ENCODE data around the gene INAFM2.

The INAFM2 gene

GRCh38 chr15:40363611-40364010 is 40.1 kb downstream of the INAFM2 start:
- TF ChIP-seq TAF1 (IDR thresholded peaks at IDR 0.05; ENCODE audit: borderline replicate concordance, insufficient read depth, low read length) = no peak
- no peak for TF ChIP-seq SIN3A (IDR thresholded peaks at IDR 0.05; ENCODE audit: borderline replicate concordance, insufficient read depth, low read length)
- no peak for TF ChIP-seq FOXP2 (optimal IDR thresholded peaks at IDR 0.05; ENCODE audit: borderline replicate concordance, extremely low read depth, extremely low read length, insufficient read depth)
- TF ChIP-seq POLR2AphosphoS5 (IDR thresholded peaks at IDR 0.05; ENCODE audit: low read depth, low read length) = no peak
- no peak for TF ChIP-seq REST (IDR thresholded peaks at IDR 0.05; ENCODE audit: insufficient read depth in 1 of 2, low read depth in 2 of 2, low read length in 2 of 2)

GRCh38 chr15:40364251-40364650 is 40.8 kb downstream of the INAFM2 start:
- no peak for TF ChIP-seq REST (IDR thresholded peaks at IDR 0.05; ENCODE audit: insufficient read depth in 1 of 2, low read depth in 2 of 2, low read length in 2 of 2)
- TF ChIP-seq TAF1 (IDR thresholded peaks at IDR 0.05; ENCODE audit: borderline replicate concordance, insufficient read depth, low read length) = no peak
- TF ChIP-seq SIN3A (IDR thresholded peaks at IDR 0.05; ENCODE audit: borderline replicate concordance, insufficient read depth, low read length) = no peak
- no peak for TF ChIP-seq FOXP2 (optimal IDR thresholded peaks at IDR 0.05; ENCODE audit: borderline replicate concordance, extremely low read depth, extremely low read length, insufficient read depth)

GRCh38 chr15:40365016-40365415 is 41.5 kb downstream of the INAFM2 start:
- TF ChIP-seq TAF1 (IDR thresholded peaks at IDR 0.05; ENCODE audit: borderline replicate concordance, insufficient read depth, low read length) = no peak
- TF ChIP-seq SIN3A (IDR thresholded peaks at IDR 0.05; ENCODE audit: borderline replicate concordance, insufficient read depth, low read length) = no peak
- no peak for TF ChIP-seq REST (IDR thresholded peaks at IDR 0.05; ENCODE audit: insufficient read depth in 1 of 2, low read depth in 2 of 2, low read length in 2 of 2)
- no peak for TF ChIP-seq POLR2AphosphoS5 (IDR thresholded peaks at IDR 0.05; ENCODE audit: low read depth, low read length)
- TF ChIP-seq FOXP2 (optimal IDR thresholded peaks at IDR 0.05; ENCODE audit: borderline replicate concordance, extremely low read depth, extremely low read length, insufficient read depth) = no peak

GRCh38 chr15:40365624-40366456 is 42.3 kb downstream of the INAFM2 start:
- TF ChIP-seq TAF1 (IDR thresholded peaks at IDR 0.05; ENCODE audit: borderline replicate concordance, insufficient read depth, low read length) (no peak), FOXP2 (optimal IDR thresholded peaks at IDR 0.05; ENCODE audit: borderline replicate concordance, extremely low read depth, extremely low read length, insufficient read depth) (no peak)

- TF ChIP-seq FOXP2 (optimal IDR thresholded peaks at IDR 0.05; ENCODE audit: borderline replicate concordance, extremely low read depth, extremely low read length, insufficient read depth) (no peak), POLR2AphosphoS5 (IDR thresholded peaks at IDR 0.05; ENCODE audit: low read depth, low read length) (no peak), REST (IDR thresholded peaks at IDR 0.05; ENCODE audit: insufficient read depth in 1 of 2, low read depth in 2 of 2, low read length in 2 of 2) (no peak), TAF1 (IDR thresholded peaks at IDR 0.05; ENCODE audit: borderline replicate concordance, insufficient read depth, low read length) (no peak), SIN3A (IDR thresholded peaks at IDR 0.05; ENCODE audit: borderline replicate concordance, insufficient read depth, low read length) (no peak)
Observed at GRCh38 chr15:40366457-40367370, 43.2 kb downstream of the INAFM2 start.
